ENCODE results near the gene PNLIPRP3. TPM values are rescaled to one million over a fixed set of nuclear protein-coding genes. Genes with fewer than 3 reads are reported as not detected.

The PNLIPRP3 gene
- total and polyA plus RNA-seq, 12 donors = not detected

DNA sequence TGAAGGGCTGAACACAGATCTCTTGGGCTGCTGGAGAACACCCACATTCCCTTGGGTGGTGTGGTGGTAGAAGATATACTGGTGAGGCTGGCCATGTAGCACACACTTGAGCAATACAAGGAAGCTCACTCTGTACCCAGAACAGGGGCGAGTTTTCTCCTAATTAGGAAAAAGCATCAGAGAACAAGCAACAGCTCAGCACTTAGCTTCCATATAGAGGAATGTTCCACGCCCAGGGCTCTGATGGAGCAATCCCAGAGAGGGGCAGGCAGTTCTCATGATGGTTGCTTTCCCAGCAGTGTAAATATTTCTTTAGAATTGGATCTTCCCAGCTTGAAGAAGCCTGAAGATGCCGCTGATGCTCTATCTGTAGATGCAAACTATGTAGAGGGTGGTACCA, 97.1 kb downstream of the PNLIPRP3 start:
- 84 to 89% methylated on average over 3 of the region's 3 CpGs for WGBS, 2 donors
- no peak overlapping the region for H3K4me3 ChIP-seq
- H3K27me3 ChIP-seq = peaks cover 0 to 33% (median 11%) of the 10 kb centered on the region in 7 donors
- no peaks in the 10 kb centered on the region for H3K36me3 ChIP-seq
- intact Hi-C loops (cut with DNase I) = no loop called here
- DNase-seq (no peak), ATAC-seq (no peak)
- no peaks in the 10 kb centered on the region for H3K4me1 ChIP-seq
- no peak overlapping the region for H3K27ac ChIP-seq
- TF ChIP-seq, protein P1, sequence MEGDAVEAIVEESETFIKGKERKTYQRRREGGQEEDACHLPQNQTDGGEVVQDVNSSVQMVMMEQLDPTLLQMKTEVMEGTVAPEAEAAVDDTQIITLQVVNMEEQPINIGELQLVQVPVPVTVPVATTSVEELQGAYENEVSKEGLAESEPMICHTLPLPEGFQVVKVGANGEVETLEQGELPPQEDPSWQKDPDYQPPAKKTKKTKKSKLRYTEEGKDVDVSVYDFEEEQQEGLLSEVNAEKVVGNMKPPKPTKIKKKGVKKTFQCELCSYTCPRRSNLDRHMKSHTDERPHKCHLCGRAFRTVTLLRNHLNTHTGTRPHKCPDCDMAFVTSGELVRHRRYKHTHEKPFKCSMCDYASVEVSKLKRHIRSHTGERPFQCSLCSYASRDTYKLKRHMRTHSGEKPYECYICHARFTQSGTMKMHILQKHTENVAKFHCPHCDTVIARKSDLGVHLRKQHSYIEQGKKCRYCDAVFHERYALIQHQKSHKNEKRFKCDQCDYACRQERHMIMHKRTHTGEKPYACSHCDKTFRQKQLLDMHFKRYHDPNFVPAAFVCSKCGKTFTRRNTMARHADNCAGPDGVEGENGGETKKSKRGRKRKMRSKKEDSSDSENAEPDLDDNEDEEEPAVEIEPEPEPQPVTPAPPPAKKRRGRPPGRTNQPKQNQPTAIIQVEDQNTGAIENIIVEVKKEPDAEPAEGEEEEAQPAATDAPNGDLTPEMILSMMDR (IDR thresholded peaks at IDR 0.05) = no peak
- no peaks in the 10 kb centered on the region for H3K9me3 ChIP-seq

DNA sequence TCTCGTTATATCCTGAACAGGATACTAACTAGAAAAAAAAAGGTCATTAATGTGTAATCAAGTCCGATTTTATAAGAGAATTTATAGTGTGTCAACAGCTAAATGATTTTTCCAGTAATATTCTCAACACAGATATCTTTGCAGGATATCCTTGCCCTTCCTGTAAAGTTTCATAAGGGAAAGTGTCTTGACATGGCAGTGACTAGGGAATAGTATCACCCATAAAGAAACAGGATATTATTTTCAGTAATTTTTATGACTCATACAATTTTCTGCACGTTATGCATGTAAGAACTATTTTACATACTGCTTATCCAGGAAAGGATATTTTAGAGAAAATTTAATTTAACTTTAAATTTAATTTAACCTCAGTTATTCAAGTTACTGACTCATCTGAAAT, 98.6 kb downstream of the PNLIPRP3 start:
- Histone ChIP-seq H3K4me1 (no peaks in the 10 kb centered on the region), H3K27ac (no peak overlapping the region), H3K36me3 (no peaks in the 10 kb centered on the region), H3K9me3 (peaks cover 0 to 6% (median 0%) of the 10 kb centered on the region in 11 donors), H3K4me3 (no peak overlapping the region), H3K27me3 (peaks cover 0 to 27% (median 11%) of the 10 kb centered on the region in 7 donors)
- WGBS, 2 donors = 38 to 57% methylated on average over 3 of the region's 3 CpGs
- no peak for DNase-seq
- intact Hi-C loops (cut with DNase I) = no loop called here
- TF ChIP-seq, protein P1 (IDR thresholded peaks at IDR 0.05) = no peak
- no peak for ATAC-seq

Other genes with a start within 250 kb of the PNLIPRP3 start
- gene GFRA1, start 154.6 kb upstream of the PNLIPRP3 start, total RNA-seq = 1 to 10 TPM in 6 of 10 donors, under 1 TPM in 4; 0.38 to 9.3 (median 2.1) TPM
- gene GFRA1, start 154.6 kb upstream of the PNLIPRP3 start, polyA plus RNA-seq = 1 to 10 TPM; 1.3 to 1.6 TPM
- not detected for gene CCDC172, start 103.4 kb upstream of the PNLIPRP3 start, total RNA-seq
- gene CCDC172, start 103.4 kb upstream of the PNLIPRP3 start, polyA plus RNA-seq = not detected
- gene PNLIP, start 118.1 kb downstream of the PNLIPRP3 start, total RNA-seq = 1 to 10 TPM in 7 of 10 donors, not detected in 3; 1.5 to 2.1 (median 2.0) TPM
- under 1 TPM in 1 of 2 donors, not detected in 1; 0.10 TPM for gene PNLIP, start 118.1 kb downstream of the PNLIPRP3 start, polyA plus RNA-seq
- gene PNLIPRP1, start 163.1 kb downstream of the PNLIPRP3 start, total RNA-seq = 1 to 10 TPM in 1 of 10 donors, under 1 TPM in 6, not detected in 3; 0.31 to 1.2 (median 0.69) TPM
- under 1 TPM in 1 of 2 donors, not detected in 1; 0.16 TPM for gene PNLIPRP1, start 163.1 kb downstream of the PNLIPRP3 start, polyA plus RNA-seq
- gene PNLIPRP2, start 193.1 kb downstream of the PNLIPRP3 start, total RNA-seq = not detected
- under 1 TPM in 1 of 2 donors, not detected in 1; 0.20 TPM for gene PNLIPRP2, start 193.1 kb downstream of the PNLIPRP3 start, polyA plus RNA-seq

Data from heart right ventricle (tissue), 16 donors.